Immature natural killer cell (primary cell): ENCODE measurements around the gene CTSZ. TPM values are rescaled to one million over a fixed set of nuclear protein-coding genes. Genes with fewer than 3 reads are reported as not detected.

ENCODE experiments used
- polyA plus RNA-seq, 3 donors: library from polyadenylated mRNA; unstranded; fragments of 300-500 nt; fragmentation: Illumina TruSeq; gene quantifications; one replicate each; pipeline ENCODE4 v1.2.3, GENCODE V29; 2021

Gene CTSZ
- polyA plus RNA-seq, 3 donors from 2014 or later: 2.6 to 10.5 (median 5.8) TPM

Other genes with a start within 250 kb of the CTSZ start
- not detected for gene GNAS-AS1, start 156.4 kb downstream of the CTSZ start, polyA plus RNA-seq
- gene GNAS, start 154.5 kb downstream of the CTSZ start, polyA plus RNA-seq: 100 to 1,000 TPM in 2 of 3 donors, 10 to 100 TPM in 1; 70.1 to 127 (median 107) TPM
- 100 to 1,000 TPM in 1 of 3 donors, 10 to 100 TPM in 2; 67.1 to 104 (median 71.7) TPM for gene NELFCD, start 26.0 kb downstream of the CTSZ start, polyA plus RNA-seq
- gene TUBB1, start 12.2 kb upstream of the CTSZ start, polyA plus RNA-seq: 10 to 100 TPM in 1 of 3 donors, 1 to 10 TPM in 2; 2.6 to 22.5 (median 4.3) TPM
- gene ATP5F1E, start 25.1 kb upstream of the CTSZ start, polyA plus RNA-seq: 100 to 1,000 TPM in 1 of 3 donors, 10 to 100 TPM in 2; 43.3 to 138 (median 91.7) TPM
- 10 to 100 TPM; 31.5 to 43.3 (median 37.8) TPM for gene PRELID3B, start 35.5 kb upstream of the CTSZ start, polyA plus RNA-seq
- gene ZNF831, start 156.6 kb upstream of the CTSZ start, polyA plus RNA-seq: 1 to 10 TPM in 2 of 3 donors, under 1 TPM in 1; 0.59 to 8.4 (median 2.0) TPM